22Rv1 (cell line): Measurements from ENCODE around the gene ZNF48.

Experiments
- H3K27ac ChIP-seq: fragments of 450-650 bp; 2 replicates; pipeline ENCODE4 v1.5.1; 2017
- ZFX ChIP-seq: fragments of 450-650 bp; IDR thresholded peaks from 2 replicates; pipeline ENCODE4 v1.6.1; 2017; ENCODE audit warnings: antibody characterized with exemption, borderline replicate concordance
- TF ChIP-seq, protein P1 (sequence below): fragments of 450-650 bp; IDR thresholded peaks from 2 replicates; pipeline ENCODE4 v1.5.1; 2017; ENCODE audit warnings: mild to moderate bottlenecking

ZNF48 gene

DNA sequence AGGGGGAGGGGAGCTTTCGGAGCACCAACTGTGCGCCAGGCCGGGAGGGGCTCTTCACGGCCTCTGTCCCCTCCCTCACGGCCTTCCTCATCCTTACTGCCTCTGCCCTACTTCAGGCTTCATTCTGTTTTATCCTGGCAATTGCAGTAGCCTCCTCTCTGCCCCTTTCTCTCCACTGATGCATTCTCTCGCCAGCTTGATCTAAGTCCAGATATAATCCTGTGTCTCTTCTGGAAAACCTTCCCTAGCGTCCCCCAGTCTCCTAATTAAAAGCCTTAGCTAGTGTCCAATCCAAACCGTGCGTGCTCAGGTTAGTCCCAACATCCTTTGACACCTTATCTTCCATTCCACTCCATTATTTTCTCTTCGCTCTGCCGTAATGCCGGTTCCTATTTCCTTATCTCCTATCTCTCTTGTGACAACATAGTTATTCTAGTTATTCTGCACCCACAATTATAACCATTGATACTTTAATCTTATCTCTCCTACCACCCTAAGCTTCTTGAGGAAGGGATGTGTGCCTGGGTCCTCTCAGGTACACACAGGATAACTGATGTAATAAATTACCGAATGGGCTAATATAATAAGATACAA is 869 bp downstream of the ZNF48 start:
- H3K27ac ChIP-seq = peak overlapping the region; percentile 97

GRCh38 chr16:30396627-30397026 is 1.4 kb downstream of the ZNF48 start:
- H3K27ac ChIP-seq = peak overlapping the region; percentile 97

More for the DNA sequence above, 869 bp downstream of the ZNF48 start:
- TF ChIP-seq, protein P1, sequence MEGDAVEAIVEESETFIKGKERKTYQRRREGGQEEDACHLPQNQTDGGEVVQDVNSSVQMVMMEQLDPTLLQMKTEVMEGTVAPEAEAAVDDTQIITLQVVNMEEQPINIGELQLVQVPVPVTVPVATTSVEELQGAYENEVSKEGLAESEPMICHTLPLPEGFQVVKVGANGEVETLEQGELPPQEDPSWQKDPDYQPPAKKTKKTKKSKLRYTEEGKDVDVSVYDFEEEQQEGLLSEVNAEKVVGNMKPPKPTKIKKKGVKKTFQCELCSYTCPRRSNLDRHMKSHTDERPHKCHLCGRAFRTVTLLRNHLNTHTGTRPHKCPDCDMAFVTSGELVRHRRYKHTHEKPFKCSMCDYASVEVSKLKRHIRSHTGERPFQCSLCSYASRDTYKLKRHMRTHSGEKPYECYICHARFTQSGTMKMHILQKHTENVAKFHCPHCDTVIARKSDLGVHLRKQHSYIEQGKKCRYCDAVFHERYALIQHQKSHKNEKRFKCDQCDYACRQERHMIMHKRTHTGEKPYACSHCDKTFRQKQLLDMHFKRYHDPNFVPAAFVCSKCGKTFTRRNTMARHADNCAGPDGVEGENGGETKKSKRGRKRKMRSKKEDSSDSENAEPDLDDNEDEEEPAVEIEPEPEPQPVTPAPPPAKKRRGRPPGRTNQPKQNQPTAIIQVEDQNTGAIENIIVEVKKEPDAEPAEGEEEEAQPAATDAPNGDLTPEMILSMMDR = no peak
- no peak for TF ChIP-seq ZFX

DNA sequence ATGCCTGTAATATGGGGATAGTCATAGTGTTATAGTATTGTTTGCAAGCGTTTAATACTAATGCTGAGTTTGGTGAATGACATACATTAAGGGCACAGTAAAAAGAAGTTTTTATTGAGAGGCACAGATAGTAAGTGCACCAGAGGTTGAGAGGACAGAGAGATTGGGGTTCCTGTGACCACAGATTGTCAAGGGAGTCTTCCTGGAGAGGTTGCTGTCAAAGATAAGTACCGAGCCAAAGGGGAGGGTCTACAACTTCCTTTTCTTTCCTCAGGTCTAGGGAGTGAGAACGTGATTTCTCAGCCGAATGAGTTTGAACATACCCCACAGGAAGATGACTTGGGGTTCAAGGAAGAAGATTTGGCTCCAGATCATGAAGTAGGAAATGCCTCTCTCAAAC is 1.8 kb downstream of the ZNF48 start:
- peak overlapping the region; percentile 97 for H3K27ac ChIP-seq

GRCh38 chr16:30397776-30398660 is 2.8 kb downstream of the ZNF48 start:
- no peak for TF ChIP-seq ZFX
- TF ChIP-seq, protein P1 = no peak
- peak overlapping the region; percentile 97 for H3K27ac ChIP-seq

More for the DNA sequence above, 1.8 kb downstream of the ZNF48 start:
- TF ChIP-seq, protein P1 = no peak
- no peak for TF ChIP-seq ZFX

GRCh38 chr16:30398661-30399434 is 3.6 kb downstream of the ZNF48 start:
- peak overlapping the region; percentile 91 for H3K27ac ChIP-seq
- TF ChIP-seq, protein P1 = no peak
- TF ChIP-seq ZFX = no peak

DNA sequence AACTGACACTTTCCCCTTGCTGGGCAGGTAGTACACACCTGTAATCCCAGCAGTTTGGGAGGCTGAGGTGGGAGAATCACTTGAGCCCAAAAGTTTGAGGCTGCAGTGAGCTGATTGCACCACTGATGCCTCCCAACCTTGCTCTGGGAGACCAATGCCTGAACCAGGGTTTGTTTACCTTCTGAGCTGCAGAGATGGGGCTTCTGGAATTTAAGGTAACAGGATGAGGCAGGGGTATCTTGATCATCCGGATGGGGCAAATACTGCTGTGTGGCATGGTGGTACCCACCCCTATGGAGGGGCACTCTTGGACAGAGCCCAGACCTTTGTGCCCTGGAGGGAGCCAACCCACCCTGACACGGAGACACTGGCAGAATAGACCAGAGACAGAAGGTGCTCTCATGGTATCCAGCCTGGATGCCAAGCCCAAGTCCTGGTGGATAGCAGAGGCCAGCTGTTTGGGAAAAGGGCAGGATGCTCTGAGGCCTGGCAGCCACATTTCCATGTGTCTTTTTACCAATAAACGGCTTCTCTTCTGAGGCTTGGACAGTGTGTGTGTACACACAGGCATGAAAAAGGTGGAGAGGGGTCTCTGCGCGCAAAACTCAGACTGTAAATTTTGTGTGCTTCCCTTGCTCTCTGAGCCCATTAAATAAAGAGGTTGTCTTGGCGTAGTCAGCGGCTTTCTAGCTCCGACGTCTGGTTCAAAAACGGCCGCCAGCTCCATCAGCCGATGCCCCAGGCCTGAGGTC is 4.4 kb downstream of the ZNF48 start:
- peak overlapping the region; percentile 91 for H3K27ac ChIP-seq
- TF ChIP-seq, protein P1 = no peak
- TF ChIP-seq ZFX = no peak

DNA sequence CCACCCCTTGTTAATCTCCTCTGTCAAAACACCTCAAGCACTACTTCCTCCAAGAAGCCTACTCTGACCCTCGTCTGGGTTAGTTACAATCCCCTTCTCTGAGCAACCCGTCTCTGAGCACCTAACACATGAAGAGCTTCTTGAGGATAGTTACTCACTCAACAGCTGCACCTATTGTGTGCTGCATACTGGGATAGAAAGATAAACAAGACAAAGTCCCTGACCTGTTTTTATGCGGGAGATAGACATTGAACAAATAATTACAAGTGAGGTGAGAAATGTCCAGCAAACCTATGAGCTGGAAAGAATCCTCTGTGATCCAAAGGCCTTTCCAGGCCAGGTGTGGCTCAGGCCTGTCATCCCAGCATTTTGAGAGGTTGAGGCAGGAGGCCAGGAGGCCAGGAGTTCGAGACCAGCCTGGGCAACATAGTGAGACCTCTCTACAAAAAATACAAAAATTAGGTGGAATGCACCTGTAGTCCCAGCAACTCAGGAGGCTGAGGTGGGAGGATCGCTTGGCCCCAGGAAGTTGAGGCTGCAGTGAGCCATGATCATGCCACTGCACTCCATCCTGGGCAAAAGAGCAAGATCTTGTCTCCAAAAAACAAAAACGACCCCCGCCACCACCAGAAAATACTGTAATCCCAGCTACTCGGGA is 6.7 kb downstream of the ZNF48 start:
- TF ChIP-seq, protein P1 = no peak
- no peak for TF ChIP-seq ZFX
- H3K27ac ChIP-seq = peak overlapping the region; percentile 91
